ENCODE data around the gene FAP. TPM values are rescaled to one million over a fixed set of nuclear protein-coding genes. Genes with fewer than 3 reads are reported as not detected.

The FAP gene
- total RNA-seq, 1 experiment from 2014 or later: not detected

DNA sequence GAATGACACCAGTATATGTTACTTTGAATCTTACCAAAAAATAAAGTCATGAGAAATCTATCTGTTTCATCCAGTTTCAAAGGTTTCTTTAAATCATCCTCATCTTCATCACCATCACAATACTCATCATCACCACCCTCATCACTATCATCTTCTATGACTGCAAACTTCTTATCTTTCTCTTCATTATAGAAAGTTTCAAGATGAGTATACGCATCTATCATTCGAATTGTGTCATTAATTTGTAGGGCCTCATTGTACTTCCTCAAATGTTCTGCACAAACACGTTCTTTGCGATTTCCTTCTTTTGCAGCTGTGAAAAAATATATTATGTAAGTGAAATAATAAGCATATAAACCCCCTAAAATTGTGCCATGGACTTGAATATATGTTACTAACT lies 34.1 kb upstream of the FAP start:
- CTCF ChIA-PET: no interaction called here
- Mint-ChIP-seq H3K9me3 (no peaks in the 10 kb centered on the region), H3K4me1 (peaks cover 3% of the 10 kb centered on the region; the same call in 1 of the 2 replicates), H3K27ac (no peak overlapping the region), H3K4me3 (no peak overlapping the region), H3K36me3 (no peaks in the 10 kb centered on the region), H3K27me3 (ENCODE audit: low read depth) (no peaks in the 10 kb centered on the region)
- TF ChIP-seq TP53 (CRISPR knock-in tag; IDR thresholded peaks at IDR 0.05) (no peak), NR3C1 (CRISPR knock-in tag; conservative IDR thresholded peaks at IDR 0.05; ENCODE audit: low read depth) (no peak), CREB1 (CRISPR knock-in tag; IDR thresholded peaks at IDR 0.05) (no peak), SMAD3 (CRISPR knock-in tag; IDR thresholded peaks at IDR 0.05; ENCODE audit: borderline replicate concordance) (no peak), MXD4 (CRISPR knock-in tag; IDR thresholded peaks at IDR 0.05; ENCODE audit: borderline replicate concordance) (no peak), SP1 (CRISPR knock-in tag; conservative IDR thresholded peaks at IDR 0.05) (no peak), OVOL2 (CRISPR knock-in tag; IDR thresholded peaks at IDR 0.05; ENCODE audit: borderline replicate concordance) (no peak), ZNF317 (CRISPR knock-in tag; IDR thresholded peaks at IDR 0.05; ENCODE audit: borderline replicate concordance, low read depth) (no peak), GABPB1 (CRISPR knock-in tag; IDR thresholded peaks at IDR 0.05) (no peak), ZNF219 (CRISPR knock-in tag; IDR thresholded peaks at IDR 0.05; ENCODE audit: borderline replicate concordance) (no peak)
- TF ChIP-seq, protein P1, sequence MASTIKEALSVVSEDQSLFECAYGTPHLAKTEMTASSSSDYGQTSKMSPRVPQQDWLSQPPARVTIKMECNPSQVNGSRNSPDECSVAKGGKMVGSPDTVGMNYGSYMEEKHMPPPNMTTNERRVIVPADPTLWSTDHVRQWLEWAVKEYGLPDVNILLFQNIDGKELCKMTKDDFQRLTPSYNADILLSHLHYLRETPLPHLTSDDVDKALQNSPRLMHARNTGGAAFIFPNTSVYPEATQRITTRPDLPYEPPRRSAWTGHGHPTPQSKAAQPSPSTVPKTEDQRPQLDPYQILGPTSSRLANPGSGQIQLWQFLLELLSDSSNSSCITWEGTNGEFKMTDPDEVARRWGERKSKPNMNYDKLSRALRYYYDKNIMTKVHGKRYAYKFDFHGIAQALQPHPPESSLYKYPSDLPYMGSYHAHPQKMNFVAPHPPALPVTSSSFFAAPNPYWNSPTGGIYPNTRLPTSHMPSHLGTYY (CRISPR knock-in tag; IDR thresholded peaks at IDR 0.05): no peak
- TF ChIP-seq, protein P2, sequence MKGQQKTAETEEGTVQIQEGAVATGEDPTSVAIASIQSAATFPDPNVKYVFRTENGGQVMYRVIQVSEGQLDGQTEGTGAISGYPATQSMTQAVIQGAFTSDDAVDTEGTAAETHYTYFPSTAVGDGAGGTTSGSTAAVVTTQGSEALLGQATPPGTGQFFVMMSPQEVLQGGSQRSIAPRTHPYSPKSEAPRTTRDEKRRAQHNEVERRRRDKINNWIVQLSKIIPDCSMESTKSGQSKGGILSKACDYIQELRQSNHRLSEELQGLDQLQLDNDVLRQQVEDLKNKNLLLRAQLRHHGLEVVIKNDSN (CRISPR knock-in tag; IDR thresholded peaks at IDR 0.05): no peak
- TF ChIP-seq, protein P3, sequence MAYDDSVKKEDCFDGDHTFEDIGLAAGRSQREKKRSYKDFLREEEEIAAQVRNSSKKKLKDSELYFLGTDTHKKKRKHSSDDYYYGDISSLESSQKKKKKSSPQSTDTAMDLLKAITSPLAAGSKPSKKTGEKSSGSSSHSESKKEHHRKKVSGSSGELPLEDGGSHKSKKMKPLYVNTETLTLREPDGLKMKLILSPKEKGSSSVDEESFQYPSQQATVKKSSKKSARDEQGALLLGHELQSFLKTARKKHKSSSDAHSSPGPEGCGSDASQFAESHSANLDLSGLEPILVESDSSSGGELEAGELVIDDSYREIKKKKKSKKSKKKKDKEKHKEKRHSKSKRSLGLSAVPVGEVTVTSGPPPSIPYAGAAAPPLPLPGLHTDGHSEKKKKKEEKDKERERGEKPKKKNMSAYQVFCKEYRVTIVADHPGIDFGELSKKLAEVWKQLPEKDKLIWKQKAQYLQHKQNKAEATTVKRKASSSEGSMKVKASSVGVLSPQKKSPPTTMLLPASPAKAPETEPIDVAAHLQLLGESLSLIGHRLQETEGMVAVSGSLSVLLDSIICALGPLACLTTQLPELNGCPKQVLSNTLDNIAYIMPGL (CRISPR knock-in tag; IDR thresholded peaks at IDR 0.05): no peak
- TF ChIP-seq, protein P4, sequence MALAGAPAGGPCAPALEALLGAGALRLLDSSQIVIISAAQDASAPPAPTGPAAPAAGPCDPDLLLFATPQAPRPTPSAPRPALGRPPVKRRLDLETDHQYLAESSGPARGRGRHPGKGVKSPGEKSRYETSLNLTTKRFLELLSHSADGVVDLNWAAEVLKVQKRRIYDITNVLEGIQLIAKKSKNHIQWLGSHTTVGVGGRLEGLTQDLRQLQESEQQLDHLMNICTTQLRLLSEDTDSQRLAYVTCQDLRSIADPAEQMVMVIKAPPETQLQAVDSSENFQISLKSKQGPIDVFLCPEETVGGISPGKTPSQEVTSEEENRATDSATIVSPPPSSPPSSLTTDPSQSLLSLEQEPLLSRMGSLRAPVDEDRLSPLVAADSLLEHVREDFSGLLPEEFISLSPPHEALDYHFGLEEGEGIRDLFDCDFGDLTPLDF (CRISPR knock-in tag; IDR thresholded peaks at IDR 0.05): no peak
- ATAC-seq (no peak), DNase-seq (ENCODE audit: low spot score) (no peak)
- POLR2A ChIA-PET: no interaction called here

DNA sequence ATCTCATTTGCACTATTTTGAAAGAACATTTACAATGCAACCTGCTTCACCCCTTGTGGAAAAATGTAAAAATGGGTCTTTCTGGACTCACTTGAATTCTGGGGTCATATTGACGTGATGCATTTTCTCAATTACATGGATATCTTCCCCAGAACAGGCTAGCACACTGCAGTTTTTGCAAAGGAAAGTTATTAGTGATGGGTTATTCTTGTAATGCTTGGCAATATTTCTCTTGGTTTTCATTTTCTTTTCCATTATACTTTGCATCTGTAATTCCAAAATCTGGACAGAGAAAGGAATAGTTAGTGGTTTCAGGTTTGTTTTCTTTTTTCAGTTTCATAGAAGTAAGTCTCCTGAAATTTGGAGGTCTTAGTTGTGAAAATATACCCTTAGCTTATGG lies 24.8 kb upstream of the FAP start:
- CTCF ChIA-PET: no interaction called here
- no peaks in the 10 kb centered on the region for H3K4me1 Mint-ChIP-seq
- no peaks in the 10 kb centered on the region for H3K9me3 Mint-ChIP-seq
- H3K36me3 Mint-ChIP-seq: no peaks in the 10 kb centered on the region
- no peak for DNase-seq (ENCODE audit: low spot score)
- H3K4me3 Mint-ChIP-seq: no peak overlapping the region
- no peaks in the 10 kb centered on the region for H3K27me3 Mint-ChIP-seq (ENCODE audit: low read depth)
- H3K27ac Mint-ChIP-seq: no peak overlapping the region
- ATAC-seq: no peak
- POLR2A ChIA-PET: no interaction called here
- TF ChIP-seq RORB (CRISPR knock-in tag; IDR thresholded peaks at IDR 0.05): no peak
- no peak for TF ChIP-seq MXD4 (CRISPR knock-in tag; IDR thresholded peaks at IDR 0.05; ENCODE audit: borderline replicate concordance)
- TF ChIP-seq, protein P5, sequence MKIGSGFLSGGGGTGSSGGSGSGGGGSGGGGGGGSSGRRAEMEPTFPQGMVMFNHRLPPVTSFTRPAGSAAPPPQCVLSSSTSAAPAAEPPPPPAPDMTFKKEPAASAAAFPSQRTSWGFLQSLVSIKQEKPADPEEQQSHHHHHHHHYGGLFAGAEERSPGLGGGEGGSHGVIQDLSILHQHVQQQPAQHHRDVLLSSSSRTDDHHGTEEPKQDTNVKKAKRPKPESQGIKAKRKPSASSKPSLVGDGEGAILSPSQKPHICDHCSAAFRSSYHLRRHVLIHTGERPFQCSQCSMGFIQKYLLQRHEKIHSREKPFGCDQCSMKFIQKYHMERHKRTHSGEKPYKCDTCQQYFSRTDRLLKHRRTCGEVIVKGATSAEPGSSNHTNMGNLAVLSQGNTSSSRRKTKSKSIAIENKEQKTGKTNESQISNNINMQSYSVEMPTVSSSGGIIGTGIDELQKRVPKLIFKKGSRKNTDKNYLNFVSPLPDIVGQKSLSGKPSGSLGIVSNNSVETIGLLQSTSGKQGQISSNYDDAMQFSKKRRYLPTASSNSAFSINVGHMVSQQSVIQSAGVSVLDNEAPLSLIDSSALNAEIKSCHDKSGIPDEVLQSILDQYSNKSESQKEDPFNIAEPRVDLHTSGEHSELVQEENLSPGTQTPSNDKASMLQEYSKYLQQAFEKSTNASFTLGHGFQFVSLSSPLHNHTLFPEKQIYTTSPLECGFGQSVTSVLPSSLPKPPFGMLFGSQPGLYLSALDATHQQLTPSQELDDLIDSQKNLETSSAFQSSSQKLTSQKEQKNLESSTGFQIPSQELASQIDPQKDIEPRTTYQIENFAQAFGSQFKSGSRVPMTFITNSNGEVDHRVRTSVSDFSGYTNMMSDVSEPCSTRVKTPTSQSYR (CRISPR knock-in tag; IDR thresholded peaks at IDR 0.05): no peak
- TF ChIP-seq, protein P2 (CRISPR knock-in tag; IDR thresholded peaks at IDR 0.05): no peak
- no peak for TF ChIP-seq NR2C2 (CRISPR knock-in tag; IDR thresholded peaks at IDR 0.05)
- TF ChIP-seq, protein P6, sequence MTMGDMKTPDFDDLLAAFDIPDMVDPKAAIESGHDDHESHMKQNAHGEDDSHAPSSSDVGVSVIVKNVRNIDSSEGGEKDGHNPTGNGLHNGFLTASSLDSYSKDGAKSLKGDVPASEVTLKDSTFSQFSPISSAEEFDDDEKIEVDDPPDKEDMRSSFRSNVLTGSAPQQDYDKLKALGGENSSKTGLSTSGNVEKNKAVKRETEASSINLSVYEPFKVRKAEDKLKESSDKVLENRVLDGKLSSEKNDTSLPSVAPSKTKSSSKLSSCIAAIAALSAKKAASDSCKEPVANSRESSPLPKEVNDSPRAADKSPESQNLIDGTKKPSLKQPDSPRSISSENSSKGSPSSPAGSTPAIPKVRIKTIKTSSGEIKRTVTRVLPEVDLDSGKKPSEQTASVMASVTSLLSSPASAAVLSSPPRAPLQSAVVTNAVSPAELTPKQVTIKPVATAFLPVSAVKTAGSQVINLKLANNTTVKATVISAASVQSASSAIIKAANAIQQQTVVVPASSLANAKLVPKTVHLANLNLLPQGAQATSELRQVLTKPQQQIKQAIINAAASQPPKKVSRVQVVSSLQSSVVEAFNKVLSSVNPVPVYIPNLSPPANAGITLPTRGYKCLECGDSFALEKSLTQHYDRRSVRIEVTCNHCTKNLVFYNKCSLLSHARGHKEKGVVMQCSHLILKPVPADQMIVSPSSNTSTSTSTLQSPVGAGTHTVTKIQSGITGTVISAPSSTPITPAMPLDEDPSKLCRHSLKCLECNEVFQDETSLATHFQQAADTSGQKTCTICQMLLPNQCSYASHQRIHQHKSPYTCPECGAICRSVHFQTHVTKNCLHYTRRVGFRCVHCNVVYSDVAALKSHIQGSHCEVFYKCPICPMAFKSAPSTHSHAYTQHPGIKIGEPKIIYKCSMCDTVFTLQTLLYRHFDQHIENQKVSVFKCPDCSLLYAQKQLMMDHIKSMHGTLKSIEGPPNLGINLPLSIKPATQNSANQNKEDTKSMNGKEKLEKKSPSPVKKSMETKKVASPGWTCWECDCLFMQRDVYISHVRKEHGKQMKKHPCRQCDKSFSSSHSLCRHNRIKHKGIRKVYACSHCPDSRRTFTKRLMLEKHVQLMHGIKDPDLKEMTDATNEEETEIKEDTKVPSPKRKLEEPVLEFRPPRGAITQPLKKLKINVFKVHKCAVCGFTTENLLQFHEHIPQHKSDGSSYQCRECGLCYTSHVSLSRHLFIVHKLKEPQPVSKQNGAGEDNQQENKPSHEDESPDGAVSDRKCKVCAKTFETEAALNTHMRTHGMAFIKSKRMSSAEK (CRISPR knock-in tag; IDR thresholded peaks at IDR 0.05; ENCODE audit: borderline replicate concordance): no peak
- TF ChIP-seq, protein P7, sequence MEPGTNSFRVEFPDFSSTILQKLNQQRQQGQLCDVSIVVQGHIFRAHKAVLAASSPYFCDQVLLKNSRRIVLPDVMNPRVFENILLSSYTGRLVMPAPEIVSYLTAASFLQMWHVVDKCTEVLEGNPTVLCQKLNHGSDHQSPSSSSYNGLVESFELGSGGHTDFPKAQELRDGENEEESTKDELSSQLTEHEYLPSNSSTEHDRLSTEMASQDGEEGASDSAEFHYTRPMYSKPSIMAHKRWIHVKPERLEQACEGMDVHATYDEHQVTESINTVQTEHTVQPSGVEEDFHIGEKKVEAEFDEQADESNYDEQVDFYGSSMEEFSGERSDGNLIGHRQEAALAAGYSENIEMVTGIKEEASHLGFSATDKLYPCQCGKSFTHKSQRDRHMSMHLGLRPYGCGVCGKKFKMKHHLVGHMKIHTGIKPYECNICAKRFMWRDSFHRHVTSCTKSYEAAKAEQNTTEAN (CRISPR knock-in tag; IDR thresholded peaks at IDR 0.05): no peak

Data from WTC11 (cell line).